Measurements from ENCODE around the gene KIR3DL3.
"Not testable (repeated sequence)": the region's sequence is repeated elsewhere in the genome, so short reads cannot be mapped to it uniquely, and the experiment has no call there.

Gene KIR3DL3

GRCh38 chr19:54738306-54738705 is 14.1 kb downstream of the KIR3DL3 start, which contains the start of gene KIR2DL3:
Gene KIR2DL3 (plus strand): TSS chr19:54738513. CDS start chr19:54738546, 33 bp downstream.
- not testable (repeated sequence) for DNase-seq

- no peak for DNase-seq
Measured at GRCh38 chr19:54738715-54739114, 14.5 kb downstream of the KIR3DL3 start.

DNA sequence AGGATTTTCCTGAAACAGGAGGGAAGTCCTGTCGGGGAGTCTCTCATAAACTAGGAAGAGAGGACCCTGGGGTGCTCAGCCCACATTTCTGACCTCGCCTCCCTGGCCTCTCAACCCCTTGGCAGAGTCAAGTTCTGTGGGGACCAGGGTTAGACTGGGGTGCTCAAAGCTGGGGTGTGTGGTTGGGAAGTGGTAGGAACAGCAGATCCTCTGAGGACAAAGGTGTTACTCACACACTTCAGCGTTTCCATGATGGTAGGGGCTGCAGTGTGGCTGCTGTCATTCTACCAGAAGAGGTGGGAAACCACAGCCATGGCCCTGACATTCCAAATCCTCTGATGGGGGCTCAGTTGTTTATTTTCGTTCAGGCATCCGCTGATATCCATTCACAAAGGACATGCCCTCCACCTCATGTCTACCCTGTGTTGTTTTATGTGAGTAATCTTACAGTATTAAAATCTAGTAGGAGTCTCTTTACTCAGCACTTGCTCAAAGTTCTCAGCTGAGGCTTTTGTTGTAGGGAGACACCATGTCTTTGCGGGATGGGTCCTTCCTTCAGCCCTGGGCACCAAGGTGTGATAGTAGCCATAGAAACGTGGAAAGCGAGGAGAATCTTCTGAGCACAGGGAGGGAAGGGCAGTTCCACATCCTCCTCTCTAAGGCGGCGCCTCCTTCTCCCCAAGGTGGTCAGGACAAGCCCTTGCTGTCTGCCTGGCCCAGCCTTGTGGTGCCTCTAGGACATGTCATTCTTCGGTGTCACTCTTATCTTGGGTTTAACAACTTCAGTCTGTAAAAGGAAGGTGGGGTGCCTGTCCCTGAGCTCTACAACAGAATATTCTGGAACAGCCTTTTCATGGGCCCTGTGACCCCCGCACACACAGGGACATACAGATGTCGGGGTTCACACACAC is 15.6 kb downstream of the KIR3DL3 start:
- DNase-seq: no peak

GRCh38 chr19:54741950-54742349 is 17.7 kb downstream of the KIR3DL3 start:
- not testable (repeated sequence) for DNase-seq

DNA sequence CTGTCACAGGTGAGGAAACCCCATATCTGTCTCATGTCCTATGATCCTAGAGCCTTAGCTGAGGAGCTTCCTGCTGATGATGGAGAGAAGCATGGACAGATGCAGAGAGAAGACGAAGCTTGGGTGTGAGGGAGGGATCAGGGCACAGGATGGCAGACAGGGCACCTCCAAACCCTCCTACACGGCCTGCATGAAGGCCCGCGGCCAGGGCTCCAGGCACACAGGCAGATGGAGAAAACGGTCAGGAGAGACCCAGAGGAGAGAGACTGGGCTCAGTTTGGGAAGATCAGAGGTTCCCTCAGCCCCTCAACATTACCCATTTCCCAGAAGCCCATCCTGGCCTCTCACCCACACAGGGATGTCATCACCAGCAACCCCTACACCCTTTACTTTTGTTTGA is 19.8 kb downstream of the KIR3DL3 start:
- not testable (repeated sequence) for DNase-seq

DNA sequence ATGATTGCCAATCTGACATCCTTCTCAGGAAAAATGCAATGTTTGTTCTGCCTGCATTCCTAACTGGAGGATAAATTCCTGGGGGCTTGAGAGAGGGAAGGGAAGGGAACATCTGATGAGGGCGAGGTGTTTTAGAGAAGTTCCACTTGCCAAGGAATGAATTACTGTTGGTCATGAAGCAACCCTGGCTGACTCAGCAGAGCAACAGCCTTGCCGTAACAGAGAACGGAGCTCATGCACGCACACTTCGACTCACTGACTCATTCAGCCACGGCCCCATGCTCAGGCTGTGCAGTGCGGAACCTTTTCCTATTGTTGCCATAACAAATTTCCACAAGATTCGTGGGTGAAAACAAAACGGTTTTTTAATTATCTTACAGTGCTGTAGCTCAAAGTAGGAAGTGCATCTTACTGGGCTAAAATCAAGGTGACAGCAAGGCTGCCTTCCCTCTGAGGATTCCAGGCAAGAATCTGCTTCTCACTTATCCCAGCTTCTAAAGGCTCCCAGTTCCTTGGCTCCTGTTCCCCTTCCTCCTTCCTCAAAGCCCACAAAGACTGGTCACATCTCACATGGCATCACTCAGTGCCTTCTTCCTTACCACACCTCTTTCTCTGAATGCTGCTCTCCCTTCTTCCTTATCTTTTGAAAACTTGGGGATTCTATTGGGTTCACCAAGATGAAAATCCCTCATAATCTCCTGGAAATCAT is 23.5 kb downstream of the KIR3DL3 start:
- not testable (repeated sequence) for DNase-seq

DNA sequence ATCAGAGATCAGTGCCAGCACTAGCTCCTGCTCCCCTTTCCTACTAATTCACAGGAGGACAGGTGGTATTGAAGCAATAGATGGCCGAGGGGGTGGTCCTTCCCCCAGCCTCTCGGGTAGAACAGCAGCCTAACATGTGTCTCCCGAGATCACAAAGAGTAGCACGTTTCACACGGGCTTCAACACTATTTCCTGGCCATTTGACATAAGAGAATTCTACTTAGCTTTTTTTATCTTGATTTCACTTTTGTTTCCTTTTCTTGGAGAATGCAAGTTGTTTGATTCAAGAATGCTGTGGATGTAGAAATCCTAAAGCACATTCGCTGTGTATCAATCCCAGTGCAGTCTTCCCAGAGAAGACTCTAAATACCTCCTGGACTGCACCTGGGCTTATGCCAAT is 26.0 kb downstream of the KIR3DL3 start:
- DNase-seq: not testable (repeated sequence)

DNA sequence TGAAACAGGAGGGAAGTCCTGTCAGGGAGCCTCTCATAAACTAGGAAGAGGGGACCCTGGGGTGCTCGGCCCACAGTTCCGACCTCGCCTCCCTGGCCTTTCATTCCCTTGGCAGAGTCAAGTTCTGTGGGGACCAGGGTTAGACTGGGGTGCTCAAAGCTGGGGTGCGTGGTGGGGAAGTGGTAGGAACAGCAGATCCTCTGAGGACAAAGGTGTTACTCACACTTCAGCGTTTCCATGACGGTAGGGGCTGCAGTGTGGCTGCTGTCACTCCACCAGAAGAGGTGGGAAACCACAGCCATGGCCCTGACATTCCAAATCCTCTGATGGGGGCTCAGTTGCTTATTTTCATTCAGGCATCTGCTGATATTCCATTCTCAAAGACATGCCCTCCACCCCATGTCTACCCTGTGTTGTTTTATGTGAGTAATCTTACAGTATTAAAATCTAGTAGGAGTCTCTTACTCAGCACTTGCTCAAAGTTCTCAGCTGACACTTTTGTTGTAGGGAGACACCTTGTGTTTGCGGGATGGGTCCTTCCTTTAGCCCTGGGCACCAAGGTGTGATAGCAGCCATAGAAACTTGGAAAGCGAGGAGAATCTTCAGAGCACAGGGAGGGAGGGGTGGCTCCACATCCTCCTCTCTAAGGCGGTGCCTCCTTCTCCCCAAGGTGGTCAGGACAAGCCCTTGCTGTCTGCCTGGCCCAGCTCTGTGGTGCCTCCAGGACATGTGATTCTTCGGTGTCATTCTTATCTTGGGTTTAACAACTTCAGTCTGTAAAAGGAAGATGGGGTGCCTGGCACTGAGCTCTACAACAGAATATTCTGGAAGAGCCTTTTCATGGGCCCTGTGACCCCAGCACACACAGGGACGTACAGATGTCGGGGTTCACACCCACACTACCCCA is 32.2 kb downstream of the KIR3DL3 start:
- not testable (repeated sequence) for DNase-seq

GRCh38 chr19:54758577-54758976 is 34.3 kb downstream of the KIR3DL3 start:
- DNase-seq: not testable (repeated sequence)

DNA sequence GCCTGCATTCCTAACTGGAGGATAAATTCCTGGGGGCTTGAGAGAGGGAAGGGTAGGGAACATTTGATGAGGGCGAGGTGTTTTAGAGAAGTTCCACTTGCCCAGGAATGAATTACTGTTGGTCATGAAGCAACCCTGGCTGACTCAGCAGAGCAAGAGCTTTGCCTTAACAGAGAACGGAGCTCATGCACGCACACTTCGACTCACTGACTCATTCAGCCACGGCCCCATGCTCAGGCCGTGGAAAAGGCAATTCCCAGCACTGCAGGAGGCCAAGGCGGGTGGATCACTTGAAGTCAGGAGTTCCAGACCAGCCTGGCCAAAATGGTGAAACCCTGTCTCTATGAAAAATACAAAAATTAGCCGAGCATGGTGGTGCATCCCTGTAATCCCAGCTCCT is 40.0 kb downstream of the KIR3DL3 start:
- DNase-seq: not testable (repeated sequence)

GRCh38 chr19:54766464-54766863 is 42.2 kb downstream of the KIR3DL3 start:
- DNase-seq: not testable (repeated sequence)

GRCh38 chr19:54769646-54770045 is 45.4 kb downstream of the KIR3DL3 start, which contains the start of gene KIR2DL1:
Gene KIR2DL1 (plus strand): TSS chr19:54769793. CDS start chr19:54769851, 58 bp downstream.
- DNase-seq: not testable (repeated sequence)

DNA sequence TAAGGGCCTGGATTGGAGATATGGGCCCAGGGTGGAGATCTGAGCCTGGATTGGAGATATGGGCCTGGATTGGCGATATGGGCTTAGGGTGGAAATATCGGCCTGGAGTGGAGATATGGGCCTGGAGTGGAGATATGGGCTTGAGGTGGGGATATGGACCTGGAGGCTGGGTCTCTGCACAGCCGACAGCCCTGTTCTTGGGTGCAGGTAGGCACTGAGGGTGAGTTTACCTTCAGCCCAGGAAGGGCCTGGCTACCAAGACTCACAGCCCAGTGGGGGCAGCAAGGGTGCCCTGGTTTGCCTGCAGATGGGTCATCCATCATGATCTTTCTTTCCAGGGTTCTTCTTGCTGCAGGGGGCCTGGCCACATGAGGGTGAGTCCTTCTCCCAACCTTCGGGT is 46.3 kb downstream of the KIR3DL3 start:
- DNase-seq: not testable (repeated sequence)

GRCh38 chr19:54771018-54771960 is 47.0 kb downstream of the KIR3DL3 start:
- DNase-seq: not testable (repeated sequence)

- not testable (repeated sequence) for DNase-seq
Measured at GRCh38 chr19:54772666-54773065, 48.4 kb downstream of the KIR3DL3 start.

- not testable (repeated sequence) for DNase-seq
Measured at GRCh38 chr19:54775095-54775815, 51.0 kb downstream of the KIR3DL3 start.

DNA sequence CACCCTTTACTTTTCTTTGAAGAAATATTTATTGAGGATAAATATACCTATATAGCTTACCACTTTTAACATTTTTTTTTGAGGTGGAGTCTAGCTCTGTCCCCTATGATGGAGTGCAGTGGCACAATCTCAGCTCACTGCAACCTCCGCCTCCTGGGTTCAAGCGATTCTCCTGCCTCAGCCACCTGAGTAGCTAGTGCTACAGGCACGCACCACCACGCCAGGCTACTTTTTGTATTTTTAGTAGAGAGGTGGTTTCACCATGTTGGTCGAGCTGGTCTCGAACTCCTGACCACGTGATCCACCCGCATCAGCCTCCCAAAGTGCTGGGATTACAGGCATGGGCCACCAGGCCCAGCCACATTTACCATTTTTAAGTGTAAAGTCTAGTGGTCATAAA is 51.6 kb downstream of the KIR3DL3 start:
- DNase-seq: not testable (repeated sequence)

DNA sequence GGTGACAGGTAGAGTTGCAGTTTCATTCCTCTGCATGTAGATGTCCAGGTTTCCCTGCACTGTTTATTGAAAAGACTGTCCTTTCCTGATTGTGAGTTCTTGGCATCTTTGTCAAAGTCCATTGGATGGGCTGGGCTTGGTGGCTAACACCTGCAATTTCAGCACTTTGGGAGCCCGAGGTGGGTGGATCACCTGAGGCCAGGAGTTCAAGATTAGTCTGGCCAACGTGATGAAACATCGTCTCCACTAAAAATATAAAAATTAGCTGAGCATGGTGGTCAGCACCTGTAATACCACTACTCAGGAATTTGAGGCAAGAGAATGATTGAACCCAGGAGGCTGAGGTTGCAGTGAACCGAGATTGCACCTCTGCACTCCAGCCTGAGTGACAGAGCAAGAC is 53.6 kb downstream of the KIR3DL3 start:
- DNase-seq: not testable (repeated sequence)

- not testable (repeated sequence) for DNase-seq
Measured at GRCh38 chr19:54778896-54779295, 54.7 kb downstream of the KIR3DL3 start.

DNA sequence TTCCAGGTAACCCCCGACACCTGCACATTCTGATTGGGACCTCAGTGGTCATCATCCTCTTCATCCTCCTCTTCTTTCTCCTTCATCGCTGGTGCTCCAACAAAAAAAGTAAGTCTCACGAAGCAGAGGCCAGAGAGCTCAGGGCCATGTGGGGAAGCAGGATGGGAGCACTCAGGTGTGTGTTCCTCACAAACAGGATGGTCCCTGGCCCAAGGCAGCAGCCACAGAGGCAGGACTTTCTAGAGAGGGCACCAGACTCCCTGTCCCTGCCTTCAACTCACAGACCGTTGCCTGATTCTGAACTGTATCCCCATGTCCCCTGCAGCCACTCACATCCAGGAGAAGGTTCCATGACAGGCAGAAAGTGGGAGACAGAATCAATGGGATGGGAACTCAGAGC is 58.7 kb downstream of the KIR3DL3 start:
- not testable (repeated sequence) for DNase-seq
